Cardiac muscle cell (in vitro differentiated cells and primary cell): ENCODE results near the gene PATE1. TPM values are rescaled to one million over a fixed set of nuclear protein-coding genes. Genes with fewer than 3 reads are reported as not detected.

ENCODE experiments used
- DNase-seq, 2 donors: peaks; one replicate each; pipeline versions ENCODE4 v3.0.0 to v3.0.0-alpha.2; 2010 to 2017; ENCODE audit warnings: low read depth in 1 of 2, low spot score in 1 of 2
- H3K27ac ChIP-seq: fragments of 200-600 bp; sonication (generic); 2 replicates; pipeline ENCODE4 v1.5.1; 2016
- H3K27me3 ChIP-seq: fragments of 200-600 bp; sonication (generic); 2 replicates; pipeline ENCODE4 v1.6.0; 2016; ENCODE audit warnings: control low read depth
- H3K36me3 ChIP-seq: fragments of 200-600 bp; sonication (generic); 2 replicates; pipeline ENCODE4 v1.5.1; 2016; ENCODE audit warnings: control low read depth
- H3K4me1 ChIP-seq: fragments of 200-600 bp; sonication (generic); 2 replicates; pipeline ENCODE4 v1.8.1; 2017; ENCODE audit warnings: low read depth, mild to moderate bottlenecking, mixed run types
- H3K4me3 ChIP-seq: fragments of 200-600 bp; sonication (generic); 2 replicates; pipeline ENCODE4 v1.5.1; 2016; ENCODE audit warnings: mild to moderate bottlenecking
- H3K9me3 ChIP-seq: fragments of 200-600 bp; sonication (generic); 2 replicates; pipeline ENCODE4 v1.5.1; 2017; ENCODE audit warnings: low read depth, mild to moderate bottlenecking, control low read depth
- polyA plus RNA-seq: library from polyadenylated mRNA; unstranded; fragments of >200 nt; fragmentation: Nextera tagmentation; extraction: Ambion mirVana; gene quantifications from 2 replicates; pipeline ENCODE4 v1.2.1, GENCODE V29; 2016
- total RNA-seq: library from RNA; depleted of rRNA; stranded (reverse); fragments of >200 nt; gene quantifications from 2 replicates; pipeline ENCODE4 v1.2.3, GENCODE V29; 2016
- TF ChIP-seq, protein P1 (sequence below): IDR thresholded peaks from 2 replicates; pipeline ENCODE4 v1.5.1; 2012; ENCODE audit warnings: low read depth, mild to moderate bottlenecking, low read length

PATE1 gene
- total and polyA plus RNA-seq, 2 experiments from 2014 or later, result not detected

DNA sequence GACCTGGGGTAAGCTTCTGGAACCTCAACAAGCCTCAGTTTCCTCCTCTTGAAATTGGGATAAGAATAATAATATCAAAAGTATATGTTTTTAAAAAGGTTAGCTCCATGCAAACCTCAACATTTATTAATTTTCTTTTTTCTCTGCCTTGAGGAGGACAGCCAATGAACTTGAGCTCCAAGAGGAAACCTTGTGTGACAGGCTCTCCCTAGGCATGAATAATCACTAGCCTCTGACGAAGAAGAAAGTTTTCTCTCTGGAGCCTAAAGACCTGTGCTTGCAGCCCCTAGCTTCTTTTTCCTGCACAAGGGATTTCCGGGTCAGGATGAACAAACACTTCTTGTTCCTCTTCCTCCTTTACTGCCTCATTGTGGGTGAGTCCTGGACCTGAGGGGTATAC, 41.7 kb downstream of the PATE1 start, which contains the start of gene PATE3:
TSS of gene PATE3 (plus strand) at position 301 of the 400 bp plus-strand sequence. CDS start at position 326, 25 bp downstream.
- Histone ChIP-seq H3K4me1 (no peaks in the 10 kb centered on the region), H3K27ac (no peak within 1 kb of the TSS), H3K27me3 (no peaks in the 10 kb centered on the region), H3K9me3 (no peaks in the 10 kb centered on the region), H3K4me3 (no peak within 1 kb of the TSS), H3K36me3 (no peaks in the 10 kb centered on the region)
- TF ChIP-seq, protein P1, sequence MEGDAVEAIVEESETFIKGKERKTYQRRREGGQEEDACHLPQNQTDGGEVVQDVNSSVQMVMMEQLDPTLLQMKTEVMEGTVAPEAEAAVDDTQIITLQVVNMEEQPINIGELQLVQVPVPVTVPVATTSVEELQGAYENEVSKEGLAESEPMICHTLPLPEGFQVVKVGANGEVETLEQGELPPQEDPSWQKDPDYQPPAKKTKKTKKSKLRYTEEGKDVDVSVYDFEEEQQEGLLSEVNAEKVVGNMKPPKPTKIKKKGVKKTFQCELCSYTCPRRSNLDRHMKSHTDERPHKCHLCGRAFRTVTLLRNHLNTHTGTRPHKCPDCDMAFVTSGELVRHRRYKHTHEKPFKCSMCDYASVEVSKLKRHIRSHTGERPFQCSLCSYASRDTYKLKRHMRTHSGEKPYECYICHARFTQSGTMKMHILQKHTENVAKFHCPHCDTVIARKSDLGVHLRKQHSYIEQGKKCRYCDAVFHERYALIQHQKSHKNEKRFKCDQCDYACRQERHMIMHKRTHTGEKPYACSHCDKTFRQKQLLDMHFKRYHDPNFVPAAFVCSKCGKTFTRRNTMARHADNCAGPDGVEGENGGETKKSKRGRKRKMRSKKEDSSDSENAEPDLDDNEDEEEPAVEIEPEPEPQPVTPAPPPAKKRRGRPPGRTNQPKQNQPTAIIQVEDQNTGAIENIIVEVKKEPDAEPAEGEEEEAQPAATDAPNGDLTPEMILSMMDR, result no peak
- DNase-seq, result no peak

DNA sequence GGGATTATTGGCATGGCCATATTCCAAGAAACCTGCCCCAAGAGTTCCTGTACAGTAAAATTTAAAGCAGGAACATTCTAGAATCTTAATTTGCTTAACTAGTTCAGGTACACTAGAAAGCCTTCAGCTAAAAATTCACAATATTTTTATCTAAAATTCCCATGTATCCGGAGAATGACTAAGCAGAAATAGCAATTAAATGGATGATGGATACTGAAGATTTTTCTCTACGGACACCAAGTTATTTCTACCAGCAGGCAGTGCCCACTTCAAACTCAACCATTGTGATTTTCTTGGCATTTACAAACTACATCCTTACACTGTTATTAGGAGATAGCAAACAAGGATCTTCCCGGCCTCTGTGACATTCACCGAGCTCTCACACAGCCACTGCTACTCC, 44.7 kb downstream of the PATE1 start:
- Histone ChIP-seq H3K36me3 (no peaks in the 10 kb centered on the region), H3K4me1 (no peaks in the 10 kb centered on the region), H3K27ac (no peak overlapping the region), H3K27me3 (no peaks in the 10 kb centered on the region), H3K9me3 (no peaks in the 10 kb centered on the region), H3K4me3 (no peak overlapping the region)
- DNase-seq, result no peak
- TF ChIP-seq, protein P1, result no peak

DNA sequence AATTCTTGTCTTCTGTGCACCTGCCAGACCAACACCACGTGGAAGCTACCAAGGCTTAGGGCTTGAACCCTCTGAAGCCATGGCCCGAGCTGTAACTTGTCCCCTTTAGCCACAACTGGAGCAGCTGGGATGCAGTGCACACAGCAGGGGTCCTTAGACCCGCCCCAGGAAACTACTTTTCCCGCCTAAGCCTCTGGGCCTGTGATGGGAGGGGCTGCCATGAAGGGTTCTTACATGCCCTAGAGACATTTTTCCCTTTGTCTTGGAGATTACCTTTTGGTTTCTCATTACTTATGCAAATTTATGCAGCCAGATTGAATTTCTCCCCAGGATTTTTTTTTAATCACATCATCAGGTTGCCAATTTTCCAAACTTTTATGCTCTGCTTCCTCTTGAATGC, 51.6 kb downstream of the PATE1 start:
- Histone ChIP-seq H3K4me3 (no peak overlapping the region), H3K27ac (no peak overlapping the region), H3K36me3 (no peaks in the 10 kb centered on the region), H3K4me1 (no peaks in the 10 kb centered on the region), H3K9me3 (peaks cover 5% of the 10 kb centered on the region), H3K27me3 (no peaks in the 10 kb centered on the region)
- DNase-seq, result no peak
- TF ChIP-seq, protein P1, result no peak

Other genes starting within 250 kb of the PATE1 start
- 96.7 and 128 TPM in 2 replicates for gene EI24, start 176.8 kb upstream of the PATE1 start, total RNA-seq
- gene EI24, start 176.8 kb upstream of the PATE1 start, polyA plus RNA-seq, result 124 and 157 TPM in 2 replicates
- 65.5 and 78.5 TPM in 2 replicates for gene STT3A, start 153.4 kb upstream of the PATE1 start, total RNA-seq
- gene STT3A, start 153.4 kb upstream of the PATE1 start, polyA plus RNA-seq, result 117 and 130 TPM in 2 replicates
- gene CHEK1, start 121.1 kb upstream of the PATE1 start, total RNA-seq, result 12.6 and 19.1 TPM in 2 replicates
- gene CHEK1, start 121.1 kb upstream of the PATE1 start, polyA plus RNA-seq, result 11.4 and 15.6 TPM in 2 replicates
- not detected in 2 replicates for gene ACRV1, start 65.4 kb upstream of the PATE1 start, total RNA-seq
- 0.16 and 0.30 TPM in 2 replicates for gene ACRV1, start 65.4 kb upstream of the PATE1 start, polyA plus RNA-seq
- gene PATE2, start 32.5 kb downstream of the PATE1 start, total RNA-seq, result 0.11 TPM in 1 of 2 replicates, not detected in the other
- not detected in 2 replicates for gene PATE2, start 32.5 kb downstream of the PATE1 start, polyA plus RNA-seq
- not detected in 2 replicates for gene PATE3, start 41.8 kb downstream of the PATE1 start, total RNA-seq
- not detected in 2 replicates for gene PATE3, start 41.8 kb downstream of the PATE1 start, polyA plus RNA-seq
- not detected in 2 replicates for gene PATE4, start 87.0 kb downstream of the PATE1 start, total RNA-seq
- gene PATE4, start 87.0 kb downstream of the PATE1 start, polyA plus RNA-seq, result not detected in 2 replicates
- gene HYLS1, start 141.4 kb downstream of the PATE1 start, total RNA-seq, result 2.2 and 3.3 TPM in 2 replicates
- gene HYLS1, start 141.4 kb downstream of the PATE1 start, polyA plus RNA-seq, result 4.8 and 5.3 TPM in 2 replicates
- gene PUS3, start 156.9 kb downstream of the PATE1 start, total RNA-seq, result 10.1 and 11.4 TPM in 2 replicates
- gene PUS3, start 156.9 kb downstream of the PATE1 start, polyA plus RNA-seq, result 13.0 and 15.2 TPM in 2 replicates
- gene DDX25, start 158.2 kb downstream of the PATE1 start, total RNA-seq, result 4.9 and 7.5 TPM in 2 replicates
- 6.1 and 18.9 TPM in 2 replicates for gene DDX25, start 158.2 kb downstream of the PATE1 start, polyA plus RNA-seq
- gene VSIG10L2, start 199.8 kb downstream of the PATE1 start, total RNA-seq, result not detected in 2 replicates
- not detected in 2 replicates for gene VSIG10L2, start 199.8 kb downstream of the PATE1 start, polyA plus RNA-seq